Thymus (tissue), 2 donors: Measurements from ENCODE around the gene GAPVD1. TPM values are rescaled to one million over a fixed set of nuclear protein-coding genes. Genes with fewer than 3 reads are reported as not detected.

ENCODE experiments used
- polyA plus RNA-seq: library from polyadenylated mRNA; stranded (reverse); fragments of 200-250 nt; gene quantifications from one replicate; pipeline ENCODE4 v1.2.3, GENCODE V29; 2013
- total RNA-seq: library from RNA; stranded (reverse); fragments of 120-200 nt; gene quantifications from one replicate; pipeline ENCODE4 v1.2.4, GENCODE V29; 2013
- donor health status: healthy.

The GAPVD1 gene
- total and polyA plus RNA-seq, 2 donors: 12.9 to 23.0 TPM

Other genes with a start within 250 kb of the GAPVD1 start
- 23.5 TPM for gene SCAI, start 118.3 kb upstream of the GAPVD1 start, total RNA-seq
- gene SCAI, start 118.3 kb upstream of the GAPVD1 start, polyA plus RNA-seq: 9.4 TPM
- 35.6 TPM for gene PPP6C, start 72.0 kb upstream of the GAPVD1 start, total RNA-seq
- gene PPP6C, start 72.0 kb upstream of the GAPVD1 start, polyA plus RNA-seq: 37.6 TPM
- gene RABEPK, start 61.3 kb upstream of the GAPVD1 start, total RNA-seq: 25.7 TPM
- gene RABEPK, start 61.3 kb upstream of the GAPVD1 start, polyA plus RNA-seq: 19.5 TPM
- 38.6 TPM for gene HSPA5, start 20.5 kb upstream of the GAPVD1 start, total RNA-seq
- gene HSPA5, start 20.5 kb upstream of the GAPVD1 start, polyA plus RNA-seq: 113 TPM